Ovary (tissue), 3 donors: ENCODE data around the gene LXN.

Experiments
- CTCF ChIP-seq, 3 donors: fragments of 450-650 bp in 2 of 3; fragments of 200-600 bp in 1 of 3; IDR thresholded peaks; one replicate each; pipeline versions ENCODE4 v1.5.1 to v1.8.0; 2016 to 2022; ENCODE audit warnings: antibody characterized with exemption in 3 of 3, mild to moderate bottlenecking in 1 of 3
- POLR2A ChIP-seq: fragments of 450-650 bp; IDR thresholded peaks from one replicate; pipeline ENCODE4 v1.6.1; 2017; ENCODE audit warnings: antibody characterized with exemption, mild to moderate bottlenecking, moderate library complexity
- donor health status: DM: no; HTN: no; CAD: no.

DNA sequence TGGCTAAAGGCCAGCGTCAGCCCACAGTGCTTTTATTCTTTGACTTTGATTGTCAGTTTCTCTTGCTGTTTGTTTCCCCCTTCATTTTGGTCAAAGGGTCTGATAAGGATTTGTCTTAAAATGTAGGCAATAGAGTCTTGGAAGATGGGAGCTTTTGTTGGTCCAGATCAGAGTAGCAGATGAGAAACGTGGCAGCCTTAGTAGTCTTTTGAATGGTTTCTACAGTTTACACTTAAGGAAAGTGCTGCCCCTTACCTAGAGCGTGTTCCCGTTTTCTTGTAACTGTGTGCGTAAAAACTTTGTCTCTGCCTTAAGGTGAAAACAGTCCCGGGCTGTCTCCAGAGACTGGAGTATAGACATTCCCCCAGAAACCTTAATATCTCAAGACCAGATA, 630 bp downstream of the LXN start:
- TF ChIP-seq CTCF (IDR thresholded peaks at IDR 0.05): no peak
- no peak for TF ChIP-seq POLR2A
